Stimulated activated CD8-positive, alpha-beta memory T cell treated with anti-CD3 and anti-CD28 coated beads, Interleukin-4, amount 100 ng/mL, for 1 hour (primary cell): Measurements from ENCODE around the gene TES.
"Not testable (repeated sequence)": the region's sequence is repeated elsewhere in the genome, so short reads cannot be mapped to it uniquely, and the experiment has no call there.

Experiments used
- DNase-seq, 2 donors: peaks; one replicate each; pipeline ENCODE4 v3.0.0-alpha.2; 2020; ENCODE audit warnings: low read depth in 2 of 2, low spot score in 1 of 2

The TES gene

DNA sequence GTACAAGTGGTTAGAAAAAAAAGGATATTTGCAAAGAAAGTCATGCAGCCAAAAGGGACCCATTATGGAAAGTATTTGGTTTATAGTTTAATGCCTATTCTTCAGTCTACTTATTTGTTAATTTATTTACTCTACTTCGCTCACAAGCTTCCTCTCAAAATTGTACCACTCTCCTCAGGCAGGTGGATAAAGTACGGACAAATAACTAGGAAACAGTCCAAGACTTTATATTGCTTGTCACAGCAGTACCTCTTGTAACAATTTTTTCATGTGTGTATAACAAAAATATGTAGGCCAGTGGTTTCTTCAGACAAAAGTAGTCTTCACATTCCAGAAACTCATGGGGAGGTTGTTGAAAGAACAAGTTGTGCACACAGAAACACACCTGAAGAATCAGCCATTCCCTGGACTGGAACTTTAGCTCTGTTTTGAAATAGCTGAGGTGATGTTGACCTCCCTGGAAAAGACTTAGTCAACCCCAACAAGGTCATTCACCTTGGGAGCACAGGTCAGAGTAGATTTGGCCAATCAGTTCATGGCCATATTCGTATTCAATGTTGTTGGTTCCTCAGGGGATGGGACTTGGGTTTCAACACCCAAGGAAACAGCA lies 73.4 kb downstream of the TES start:
- no peak for DNase-seq

DNA sequence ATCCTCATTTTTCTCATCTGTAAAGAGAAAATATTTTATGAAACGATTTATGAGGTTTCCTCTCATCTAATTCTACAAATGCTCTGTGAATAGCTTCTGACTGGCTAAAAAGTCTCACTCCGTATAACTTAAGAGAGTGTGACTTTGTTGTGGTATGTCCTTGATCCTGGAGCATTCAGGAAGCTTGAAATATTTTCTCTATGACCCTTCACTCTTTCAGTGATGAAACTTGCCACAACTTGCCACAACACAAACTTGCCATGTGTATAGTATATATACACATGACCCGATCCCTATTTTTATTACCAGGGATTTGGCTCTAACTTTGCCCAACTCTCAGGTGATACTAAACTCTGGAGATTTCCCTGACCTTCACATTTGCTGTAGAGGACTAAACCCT lies 74.1 kb downstream of the TES start:
- DNase-seq, result no peak

GRCh38 chr7:116285252-116285651 lies 74.9 kb downstream of the TES start:
- DNase-seq, result no peak

DNA sequence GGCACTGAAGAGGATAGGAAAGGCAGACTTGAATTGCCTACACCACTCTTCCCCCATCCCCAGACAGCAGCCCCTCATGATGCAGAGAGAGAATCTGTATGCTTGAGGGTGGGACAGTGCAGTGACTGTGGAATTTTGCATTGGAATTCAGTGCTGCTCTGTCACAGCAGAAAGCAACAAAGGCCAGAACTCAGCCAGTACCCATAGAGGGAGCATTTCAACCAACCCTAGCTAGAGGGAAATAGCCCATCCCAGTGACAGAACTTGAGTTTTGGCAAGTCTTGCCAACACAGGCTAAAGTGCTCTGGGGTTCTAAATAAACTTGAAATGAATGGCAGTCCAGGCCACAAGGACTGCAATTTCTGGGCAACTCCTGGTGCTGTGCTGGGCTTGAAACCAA lies 80.4 kb downstream of the TES start:
- DNase-seq, result no peak

GRCh38 chr7:116291937-116292336 lies 81.6 kb downstream of the TES start:
- DNase-seq, result no peak

GRCh38 chr7:116292381-116292780 lies 82.0 kb downstream of the TES start:
- no peak for DNase-seq

- DNase-seq, result no peak
These were observed 82.8 kb downstream of the TES start for GRCh38 chr7:116293139-116293538.

GRCh38 chr7:116293633-116294032 lies 83.3 kb downstream of the TES start:
- no peak for DNase-seq

- DNase-seq, result not testable (repeated sequence)
These were observed 85.6 kb downstream of the TES start for GRCh38 chr7:116295903-116296302.

DNA sequence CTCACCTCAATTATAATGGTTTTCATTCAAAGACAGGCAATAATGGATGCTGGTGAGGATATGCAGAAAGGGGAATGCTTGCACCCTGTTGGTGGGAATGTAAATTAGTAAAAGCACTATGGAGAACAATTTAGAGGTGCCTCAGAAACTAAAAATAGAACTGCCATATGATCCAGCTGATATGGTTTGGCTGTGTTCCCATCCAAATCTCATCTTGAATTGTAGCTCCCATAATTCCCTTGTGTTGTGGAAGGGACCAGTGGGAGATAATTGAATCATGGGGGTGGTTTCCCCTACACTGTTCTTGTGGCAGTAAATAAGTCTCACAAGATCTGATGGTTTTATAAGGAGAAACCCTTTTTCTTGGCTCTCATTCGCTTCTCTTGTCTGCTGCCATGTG lies 87.7 kb downstream of the TES start:
- DNase-seq, result no peak

- no peak for DNase-seq
These were observed 88.2 kb downstream of the TES start for GRCh38 chr7:116298576-116298975.

DNA sequence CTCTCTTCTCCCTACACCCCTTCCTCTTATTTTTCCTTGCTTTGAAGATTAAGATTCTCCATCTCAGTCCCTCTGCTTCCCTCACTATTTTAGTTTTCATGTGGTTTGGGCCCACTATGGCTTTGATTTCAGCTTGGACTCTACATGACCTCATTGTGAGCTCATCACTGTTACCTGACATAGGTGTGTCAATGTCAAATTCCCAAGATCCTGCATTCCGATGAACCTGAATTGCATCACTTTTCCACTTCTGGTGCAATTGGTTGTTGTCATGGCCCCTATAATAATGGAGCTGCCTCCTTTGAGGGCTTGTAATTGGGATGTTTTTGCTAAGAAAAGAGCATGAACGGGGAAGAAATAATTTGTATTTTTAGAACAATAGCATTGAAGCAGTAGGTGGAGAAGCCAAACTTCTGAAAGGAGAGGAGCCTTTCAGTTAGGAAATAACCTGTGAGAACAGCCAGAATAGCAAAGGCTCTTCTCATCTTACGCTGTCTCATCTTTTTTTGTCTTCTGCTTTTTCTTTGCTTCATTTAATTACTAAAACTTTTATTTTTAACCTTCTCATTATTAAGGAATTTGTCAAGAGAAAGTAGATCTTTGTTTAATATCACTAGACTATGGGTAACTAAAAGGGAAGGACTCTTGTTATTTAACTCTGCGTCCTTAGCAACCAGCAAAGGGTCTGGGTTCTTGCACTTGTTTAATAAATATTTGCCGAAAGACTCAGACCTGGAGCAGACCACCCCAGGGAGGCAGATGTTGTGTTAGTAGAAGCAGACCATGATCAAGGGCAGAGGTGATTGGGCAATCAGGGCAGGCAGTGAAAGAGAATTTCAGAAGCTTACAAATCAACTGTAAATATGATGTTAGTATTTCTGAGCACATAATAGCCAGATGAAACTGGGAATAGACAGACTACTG lies 95.4 kb downstream of the TES start:
- DNase-seq, result no peak

DNA sequence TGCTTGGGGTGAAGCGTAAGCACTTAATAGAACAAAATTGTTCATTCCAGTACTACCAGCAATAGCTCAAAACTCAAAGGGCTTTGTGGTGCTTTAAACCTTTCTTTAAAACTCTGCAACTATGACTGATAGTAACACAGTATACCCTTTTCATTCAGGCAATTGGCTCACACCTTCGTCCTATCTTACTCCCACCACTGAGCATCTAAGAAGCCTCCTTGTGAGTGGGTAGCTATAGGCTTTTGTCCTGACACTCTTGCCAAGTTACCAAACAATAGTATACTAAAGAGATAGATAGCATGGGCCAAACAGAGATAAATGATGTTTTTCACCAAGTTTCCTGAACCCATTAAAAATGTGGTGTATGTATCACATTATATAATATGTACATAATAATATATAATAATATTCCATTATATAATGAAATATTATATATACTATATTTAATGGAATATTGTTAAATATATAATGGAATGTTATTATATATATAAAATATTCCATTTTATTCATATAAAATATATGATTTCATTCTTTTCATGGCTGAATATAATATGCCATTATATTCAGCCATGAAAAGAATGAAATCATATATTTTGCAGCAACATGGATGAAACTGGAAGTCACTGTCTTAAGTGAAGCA lies 96.2 kb downstream of the TES start:
- DNase-seq, result no peak

DNA sequence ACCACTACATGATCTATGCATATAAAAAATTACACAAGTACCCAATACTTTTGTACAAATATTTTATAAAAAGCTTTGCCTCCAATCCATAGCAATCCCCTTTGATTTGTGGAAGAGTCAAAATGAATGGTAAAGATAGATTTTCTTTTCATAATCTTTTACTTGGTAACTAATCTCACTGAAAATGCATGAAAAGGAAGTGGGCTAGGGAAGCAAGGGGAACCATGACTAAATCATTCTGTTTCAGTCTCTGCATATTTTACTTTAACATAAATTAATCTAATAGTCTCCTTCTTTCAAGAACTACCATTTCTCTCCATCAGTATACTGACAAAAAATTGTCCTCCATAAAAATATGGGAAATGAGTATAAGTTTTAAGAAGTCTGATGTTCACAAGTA lies 96.9 kb downstream of the TES start:
- DNase-seq, result no peak
